ENCODE measurements around the gene OSCP1.

DNA sequence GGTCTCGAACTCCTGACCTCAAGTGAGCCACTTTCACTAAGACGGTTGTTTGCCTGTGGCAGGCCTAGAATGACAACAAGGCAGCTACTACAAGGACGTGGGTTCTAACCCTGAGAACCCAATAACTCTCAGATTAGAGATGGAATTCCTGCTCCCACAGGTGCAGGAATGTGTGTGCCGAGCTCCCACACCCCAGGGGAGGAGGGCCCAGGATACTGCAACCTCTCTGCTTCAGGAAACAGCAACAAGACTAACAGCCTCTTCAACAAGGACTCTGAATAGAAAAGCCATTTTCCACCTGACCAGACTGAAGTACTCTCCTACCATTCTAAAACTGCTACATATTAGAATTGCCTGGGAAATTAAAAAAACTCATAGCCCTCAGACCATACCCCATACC lies 57.4 kb downstream of the OSCP1 start:
- TF ChIP-seq, protein P1, sequence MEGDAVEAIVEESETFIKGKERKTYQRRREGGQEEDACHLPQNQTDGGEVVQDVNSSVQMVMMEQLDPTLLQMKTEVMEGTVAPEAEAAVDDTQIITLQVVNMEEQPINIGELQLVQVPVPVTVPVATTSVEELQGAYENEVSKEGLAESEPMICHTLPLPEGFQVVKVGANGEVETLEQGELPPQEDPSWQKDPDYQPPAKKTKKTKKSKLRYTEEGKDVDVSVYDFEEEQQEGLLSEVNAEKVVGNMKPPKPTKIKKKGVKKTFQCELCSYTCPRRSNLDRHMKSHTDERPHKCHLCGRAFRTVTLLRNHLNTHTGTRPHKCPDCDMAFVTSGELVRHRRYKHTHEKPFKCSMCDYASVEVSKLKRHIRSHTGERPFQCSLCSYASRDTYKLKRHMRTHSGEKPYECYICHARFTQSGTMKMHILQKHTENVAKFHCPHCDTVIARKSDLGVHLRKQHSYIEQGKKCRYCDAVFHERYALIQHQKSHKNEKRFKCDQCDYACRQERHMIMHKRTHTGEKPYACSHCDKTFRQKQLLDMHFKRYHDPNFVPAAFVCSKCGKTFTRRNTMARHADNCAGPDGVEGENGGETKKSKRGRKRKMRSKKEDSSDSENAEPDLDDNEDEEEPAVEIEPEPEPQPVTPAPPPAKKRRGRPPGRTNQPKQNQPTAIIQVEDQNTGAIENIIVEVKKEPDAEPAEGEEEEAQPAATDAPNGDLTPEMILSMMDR (IDR thresholded peaks at IDR 0.05; ENCODE audit: low read depth, low read length) = no peak
- no peak for TF ChIP-seq MYC (IDR thresholded peaks at IDR 0.05; ENCODE audit: low read depth, low read length)
- TF ChIP-seq, protein P2, sequence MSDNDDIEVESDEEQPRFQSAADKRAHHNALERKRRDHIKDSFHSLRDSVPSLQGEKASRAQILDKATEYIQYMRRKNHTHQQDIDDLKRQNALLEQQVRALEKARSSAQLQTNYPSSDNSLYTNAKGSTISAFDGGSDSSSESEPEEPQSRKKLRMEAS (IDR thresholded peaks at IDR 0.05; ENCODE audit: low read depth, low read length) = no peak
